HG02938 (cell line): ENCODE results near the gene C15orf62.
A peak's percentile ranks its signal among the peaks of the same experiment; 100 is the strongest.

ENCODE experiments used
- ATAC-seq: cut with Tn5 transposase; IDR thresholded peaks from one replicate; pipeline ENCODE4 v1.9.1; 2021; ENCODE audit warnings: mild to moderate bottlenecking, moderate library complexity; ENCODE audit not compliant: unreplicated experiment

C15orf62 gene, protein sequence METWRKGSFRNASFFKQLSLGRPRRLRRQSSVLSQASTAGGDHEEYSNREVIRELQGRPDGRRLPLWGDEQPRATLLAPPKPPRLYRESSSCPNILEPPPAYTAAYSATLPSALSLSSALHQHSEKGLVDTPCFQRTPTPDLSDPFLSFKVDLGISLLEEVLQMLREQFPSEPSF

DNA sequence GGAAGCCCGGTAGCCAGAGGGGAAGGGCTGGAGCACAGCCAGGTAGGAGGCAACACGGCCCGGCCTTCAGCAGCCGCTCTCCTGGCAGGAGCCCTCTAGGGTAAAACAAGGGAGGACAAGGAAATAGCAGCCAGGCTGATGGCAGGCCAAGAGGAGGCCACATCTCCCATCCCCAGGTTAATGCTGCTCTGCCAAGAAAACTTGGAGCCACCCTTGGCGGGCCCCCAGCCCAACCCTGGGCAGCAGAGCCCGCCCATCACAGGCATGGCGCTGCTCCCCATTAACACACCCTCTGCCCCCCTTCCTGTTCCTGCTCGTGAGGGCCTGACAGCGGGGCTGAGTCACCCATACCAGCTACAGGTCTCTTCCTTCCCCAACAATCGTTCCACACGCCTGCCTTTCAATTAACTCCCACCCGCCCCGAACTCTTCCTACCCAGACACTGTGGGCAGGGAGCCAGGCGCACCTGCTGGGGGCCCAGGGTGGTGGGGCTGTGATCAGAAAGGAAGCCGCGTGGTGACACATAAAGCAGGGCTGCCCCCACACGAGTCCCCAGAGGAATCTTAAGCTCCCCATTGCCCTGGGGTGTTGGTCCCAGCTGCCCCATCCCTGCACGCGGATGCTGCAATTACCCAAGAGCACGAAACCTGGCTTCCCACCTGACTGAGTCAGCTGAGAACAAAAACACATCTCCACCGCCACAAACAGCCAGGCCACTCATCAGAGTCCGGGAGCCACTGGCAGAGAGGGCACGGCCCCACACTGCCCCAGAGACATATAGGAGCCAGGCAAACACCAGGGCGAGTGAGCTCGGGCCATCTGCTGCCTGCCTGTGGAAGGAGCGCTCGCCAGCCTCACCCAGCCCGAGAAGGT lies at the start of gene C15orf62:
TSS of gene C15orf62 (plus strand) at position 707 of the 873 bp plus-strand sequence. CDS start 516 bp downstream, outside the sequence.
- peak; percentile 38 for ATAC-seq

DNA sequence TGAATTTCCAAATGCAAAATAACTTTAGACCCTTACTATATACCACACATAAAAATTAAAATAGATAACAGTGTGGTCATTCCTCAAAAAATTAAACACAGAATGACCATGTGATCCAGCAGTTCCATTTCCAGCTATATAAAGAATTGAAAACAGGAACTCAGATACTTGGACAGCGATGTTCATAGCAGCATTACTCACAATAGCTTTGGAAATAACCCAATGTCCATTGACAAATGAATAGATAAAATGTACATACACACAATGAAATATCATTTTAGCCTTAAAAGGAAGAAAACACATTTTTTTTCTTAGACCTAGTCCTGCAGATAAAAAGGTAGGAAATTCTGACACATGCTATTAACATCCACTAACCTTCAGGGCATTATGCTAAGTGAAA lies 48.1 kb upstream of the C15orf62 start:
- no peak for ATAC-seq

DNA sequence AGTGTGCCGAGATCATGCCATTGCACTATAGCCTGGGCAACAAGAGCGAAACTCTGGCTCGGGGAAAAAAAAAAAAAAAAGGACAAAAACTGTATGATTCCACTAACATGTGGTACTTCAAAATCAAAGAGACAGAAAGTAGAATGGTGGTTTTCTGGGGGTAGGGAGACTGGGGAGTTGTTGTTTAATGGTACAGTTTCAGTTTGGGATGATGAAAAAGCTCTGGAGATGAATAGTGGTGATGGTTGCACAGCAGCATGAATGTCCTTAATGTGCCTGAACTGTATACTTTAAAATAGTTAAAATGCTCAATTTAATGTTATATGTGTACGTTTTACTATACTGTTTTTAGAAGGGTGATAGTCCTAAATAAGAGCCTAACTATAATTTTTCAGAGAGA lies 47.4 kb upstream of the C15orf62 start:
- ATAC-seq: no peak

DNA sequence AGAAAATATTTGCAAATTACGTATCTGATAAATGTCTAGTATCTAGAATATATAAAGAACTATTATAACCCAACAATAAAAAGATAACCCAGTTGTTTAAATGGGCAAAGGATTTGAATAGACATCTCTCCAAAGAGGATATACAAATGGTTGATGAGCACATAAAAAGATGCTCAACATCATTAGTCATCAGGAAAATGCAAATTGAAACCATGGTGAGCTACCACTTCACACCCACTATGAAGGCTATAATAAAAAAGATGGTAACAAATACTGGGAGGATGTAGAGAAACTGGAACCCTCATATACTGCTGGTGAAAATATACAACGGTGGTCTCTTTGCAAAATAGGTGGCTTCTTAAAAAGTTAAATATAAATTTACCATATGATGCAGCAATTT lies 46.8 kb upstream of the C15orf62 start:
- no peak for ATAC-seq

DNA sequence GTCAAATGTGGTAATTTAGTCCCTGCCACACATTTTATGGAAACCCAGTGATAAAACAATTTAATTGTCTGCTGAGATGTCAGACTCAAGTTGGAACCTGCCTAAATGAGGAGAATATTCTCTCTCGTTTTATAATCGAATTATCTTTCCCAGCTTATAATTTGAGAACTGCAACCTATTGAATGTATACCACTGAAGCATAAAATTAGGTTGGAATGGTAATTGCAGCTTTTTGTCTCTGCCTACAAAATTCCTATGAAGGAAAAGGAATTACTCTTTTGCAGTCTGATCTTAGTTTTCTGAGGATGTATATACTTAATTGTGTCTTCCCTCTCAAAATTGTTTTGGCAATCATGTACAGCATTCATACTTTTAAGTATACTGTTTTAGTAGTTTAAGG lies 45.9 kb upstream of the C15orf62 start:
- no peak for ATAC-seq

DNA sequence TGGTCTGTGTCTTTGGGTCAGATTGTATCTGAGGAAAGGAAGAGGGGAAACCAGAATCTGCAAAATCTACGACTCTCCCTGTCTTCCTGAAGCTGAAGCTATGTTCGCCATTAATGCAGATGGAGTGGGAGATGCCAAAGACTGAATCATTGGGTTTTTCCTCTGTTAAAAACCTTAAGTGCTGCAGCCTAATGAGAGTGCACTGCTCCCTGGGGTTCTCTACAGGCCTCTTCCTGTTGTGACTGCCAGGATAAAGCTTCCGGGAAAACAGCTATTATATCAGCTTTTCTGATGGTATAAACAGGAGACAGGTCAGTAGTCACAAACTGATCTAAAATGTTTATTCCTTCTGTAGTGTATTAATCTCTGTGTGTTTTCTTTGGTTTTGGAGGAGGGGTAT lies 38.7 kb upstream of the C15orf62 start:
- ATAC-seq: no peak

DNA sequence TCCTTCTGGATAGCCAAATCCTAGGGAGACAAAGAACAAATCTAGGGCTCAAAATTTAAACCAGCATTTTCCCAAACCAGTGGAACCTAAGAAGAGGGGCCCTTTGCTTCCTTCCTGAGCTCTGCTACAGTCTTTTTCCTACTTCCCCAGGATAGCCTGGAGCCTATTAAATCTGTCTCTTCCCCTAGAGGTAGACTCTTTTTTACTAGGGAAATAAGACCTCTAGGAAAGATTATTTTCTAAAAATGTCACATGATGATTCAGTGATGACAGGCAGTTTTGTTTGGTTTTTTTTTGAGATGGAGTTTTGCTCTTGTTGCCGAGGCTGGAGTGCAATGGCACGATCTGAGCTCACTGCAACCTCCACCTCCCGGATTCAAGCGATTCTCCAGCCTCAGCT lies 33.2 kb upstream of the C15orf62 start:
- ATAC-seq: no peak

DNA sequence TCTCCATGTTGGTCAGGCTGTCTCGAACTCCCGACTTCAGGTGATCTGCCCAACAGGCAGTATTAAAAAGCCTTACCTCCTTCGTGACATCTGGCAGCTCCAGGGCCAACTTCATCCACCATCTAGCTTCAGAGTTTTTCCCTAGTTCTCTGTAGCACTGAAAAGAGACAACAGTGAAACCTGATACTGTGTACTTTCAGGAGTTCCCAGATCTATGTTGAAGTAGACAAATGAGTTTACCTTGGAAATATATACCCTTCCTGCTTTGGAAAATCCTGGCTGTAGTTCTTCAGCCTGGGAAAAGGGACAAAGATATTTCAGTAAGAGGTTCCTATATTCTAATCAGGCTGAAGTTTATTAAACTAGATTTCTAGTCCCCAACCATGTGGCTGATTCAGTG lies 32.7 kb upstream of the C15orf62 start:
- ATAC-seq: no peak

DNA sequence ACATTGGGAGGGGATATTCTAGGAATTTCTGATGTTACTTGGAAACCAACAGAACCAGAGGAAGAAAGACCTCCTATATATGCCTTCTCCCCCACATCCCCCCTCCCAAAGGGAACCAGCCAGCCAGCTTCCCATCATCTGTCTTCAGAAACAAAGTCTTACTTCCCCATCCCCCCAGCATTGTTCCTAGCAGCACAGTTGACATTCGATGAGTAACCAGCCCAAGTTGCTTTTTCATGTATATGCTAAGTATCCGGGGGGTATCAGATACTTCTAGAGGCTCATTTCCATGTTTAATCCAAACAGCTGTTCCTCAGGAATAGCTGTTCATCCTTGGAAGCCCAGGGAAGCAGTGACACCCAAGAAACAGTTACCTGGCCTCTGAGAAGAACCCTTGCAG lies 30.7 kb upstream of the C15orf62 start:
- no peak for ATAC-seq

DNA sequence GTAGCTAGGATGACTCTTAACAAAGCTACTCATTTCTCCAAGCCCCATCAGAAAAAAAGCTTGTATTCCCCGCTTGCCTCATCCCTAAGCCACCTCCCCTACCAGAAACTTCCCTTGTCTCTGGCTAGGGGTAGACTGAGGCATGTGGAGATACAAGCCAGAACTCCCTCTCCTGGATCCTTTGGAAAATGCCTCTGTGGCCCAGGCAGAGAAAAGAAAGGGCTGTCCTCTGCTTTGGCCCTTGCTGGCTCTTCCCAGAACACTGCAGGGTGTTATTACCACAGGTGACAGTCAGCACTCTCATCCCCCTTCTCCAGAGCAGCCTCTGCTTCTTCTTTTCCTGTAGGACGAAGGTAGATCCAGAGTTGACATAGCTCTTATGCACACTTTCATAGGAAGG lies 29.9 kb upstream of the C15orf62 start:
- ATAC-seq: no peak

DNA sequence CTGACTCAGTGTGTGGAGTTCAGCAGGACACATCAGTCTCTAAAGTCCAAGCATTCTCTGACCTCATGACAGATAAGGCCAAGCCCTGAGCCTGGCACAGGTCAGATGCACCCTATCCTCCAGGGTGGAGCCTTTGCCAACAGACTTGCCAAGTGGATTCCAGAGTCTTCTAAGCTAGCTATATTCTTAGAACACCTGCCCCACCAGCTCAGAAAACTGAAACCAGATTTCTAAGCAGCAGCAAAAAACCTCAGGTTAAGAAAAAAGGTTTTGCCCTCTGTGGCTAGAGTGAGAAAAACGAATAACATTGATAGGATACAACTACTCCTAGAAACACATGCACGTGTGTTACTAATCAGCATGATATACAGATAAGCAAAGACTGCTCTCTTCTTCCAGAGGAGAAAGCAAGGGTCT lies 26.3 kb upstream of the C15orf62 start:
- no peak for ATAC-seq

DNA sequence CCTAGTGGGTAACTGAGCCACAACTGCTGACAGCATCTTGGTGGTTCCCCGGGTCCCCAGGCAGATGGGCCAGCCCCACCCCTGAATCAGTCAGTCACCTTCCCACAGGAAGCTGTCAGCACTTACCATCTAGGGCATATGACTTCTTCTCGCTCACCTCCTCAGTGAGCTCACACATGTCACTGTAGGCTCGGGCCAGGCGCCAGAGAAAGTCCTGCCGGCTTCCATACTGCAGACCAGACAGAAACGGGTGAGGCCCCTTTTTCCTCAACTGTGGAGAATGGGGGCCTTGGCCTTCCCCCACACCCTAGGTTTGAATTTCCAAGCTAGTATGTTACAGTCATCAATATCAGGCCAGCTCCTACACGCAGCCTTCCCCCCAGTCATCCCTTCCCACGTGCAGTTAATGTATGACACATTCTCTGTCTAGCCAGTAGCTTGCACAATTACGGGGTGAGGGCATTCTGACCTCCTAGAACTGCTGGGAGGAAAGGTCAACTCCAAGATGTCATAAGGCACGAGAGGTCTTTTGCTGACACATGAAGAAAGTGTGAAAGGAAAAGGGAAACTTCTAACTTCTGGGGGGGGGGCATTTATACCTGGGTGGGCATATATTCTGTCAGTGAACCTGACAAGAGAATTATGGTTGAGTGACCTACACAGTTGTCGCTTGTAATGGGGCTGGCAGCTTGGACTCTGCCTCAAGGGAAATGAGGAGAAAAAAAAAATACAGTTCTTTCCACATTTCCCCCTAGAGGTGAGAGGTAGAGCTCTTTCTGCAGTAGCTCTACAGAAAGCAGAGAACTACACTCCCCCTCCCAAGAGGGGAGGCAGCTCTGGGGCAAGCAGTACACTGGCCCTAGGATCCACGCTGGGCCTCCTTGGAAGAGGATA lies 25.6 kb upstream of the C15orf62 start:
- ATAC-seq: no peak

DNA sequence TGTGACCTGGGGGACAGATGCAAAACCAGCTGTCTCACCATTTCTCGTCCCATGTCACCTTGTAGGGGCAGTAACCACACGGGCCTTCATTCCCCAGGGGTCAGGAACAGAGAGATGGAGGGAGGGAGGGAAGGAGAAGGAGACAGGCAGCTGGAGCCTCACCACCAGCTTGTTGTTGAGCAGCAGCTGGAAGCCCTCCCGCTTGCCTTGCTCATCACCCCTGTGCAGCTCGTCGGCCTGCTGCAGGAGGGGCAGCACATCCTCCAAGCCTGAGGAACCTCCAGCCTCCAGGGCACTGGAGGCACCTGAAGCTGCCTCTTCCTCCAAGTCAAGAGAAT lies 25.0 kb upstream of the C15orf62 start:
- no peak for ATAC-seq

DNA sequence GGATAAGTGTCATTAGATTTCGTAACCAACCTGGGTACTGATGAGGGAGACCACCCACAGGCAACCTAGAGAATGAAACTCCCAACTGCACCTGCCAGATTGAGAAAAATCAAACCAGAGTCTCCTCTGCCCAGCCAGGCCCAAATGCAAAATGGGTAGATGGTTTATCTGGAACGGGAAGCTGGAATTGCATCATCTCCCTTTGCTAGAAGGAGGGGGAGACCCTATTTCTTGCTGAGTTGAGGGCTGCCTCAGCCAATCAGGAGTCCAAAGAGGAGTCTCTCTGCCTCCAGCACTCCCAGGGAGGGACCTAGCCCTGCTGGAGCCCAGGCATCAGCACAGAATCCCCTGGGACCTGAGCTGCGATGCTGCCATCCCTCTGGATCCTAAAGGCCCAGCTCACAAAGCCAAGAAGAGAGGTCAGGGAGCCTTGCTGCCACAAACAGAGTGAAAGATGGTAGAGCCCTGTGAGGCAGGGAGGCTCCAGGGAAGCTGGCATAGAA lies 22.8 kb upstream of the C15orf62 start:
- no peak for ATAC-seq

DNA sequence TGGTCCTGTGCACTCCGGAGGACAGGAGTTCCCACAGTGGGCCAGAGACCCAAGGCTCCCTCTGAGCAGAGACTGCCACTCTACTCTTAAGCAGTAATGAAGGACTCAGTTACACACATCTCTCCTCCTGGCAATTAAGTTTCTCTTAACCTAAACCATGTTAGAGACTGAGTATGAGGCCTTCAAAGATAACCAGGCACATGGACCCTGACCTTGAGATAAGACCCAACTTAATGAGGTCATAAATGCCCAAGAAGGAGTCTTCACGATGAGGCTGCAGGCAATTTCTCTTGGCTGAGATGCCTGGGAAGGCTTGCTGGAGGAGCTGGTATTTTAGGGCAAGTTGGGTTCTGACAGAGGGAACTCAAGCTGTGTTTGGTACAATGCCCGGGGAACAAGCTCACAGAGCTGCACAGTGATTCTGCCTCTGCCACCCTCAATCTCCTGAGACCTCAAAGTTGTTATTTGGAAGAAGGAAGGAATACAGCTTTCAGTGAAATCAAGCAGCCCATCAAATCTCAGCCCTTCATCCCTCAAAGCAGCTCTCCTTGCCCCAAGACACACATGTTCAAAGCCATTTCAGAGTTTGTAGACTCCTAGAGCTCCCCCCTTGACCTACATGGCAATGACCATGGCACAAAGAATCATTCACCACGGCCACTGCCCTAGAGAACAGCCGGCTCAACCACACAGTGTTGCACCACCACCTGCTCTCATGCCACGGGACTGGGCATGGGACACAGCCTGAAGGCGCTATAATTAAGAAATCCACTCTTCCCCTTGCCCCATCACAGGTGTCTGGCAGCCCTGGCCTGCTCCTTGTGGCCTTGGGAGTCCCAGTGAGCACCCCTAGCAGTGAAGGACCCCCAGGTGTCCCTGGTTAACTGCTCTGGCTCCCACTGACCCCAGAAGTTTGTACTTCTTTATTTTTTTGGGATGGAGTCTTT lies 21.8 kb upstream of the C15orf62 start:
- no peak for ATAC-seq

DNA sequence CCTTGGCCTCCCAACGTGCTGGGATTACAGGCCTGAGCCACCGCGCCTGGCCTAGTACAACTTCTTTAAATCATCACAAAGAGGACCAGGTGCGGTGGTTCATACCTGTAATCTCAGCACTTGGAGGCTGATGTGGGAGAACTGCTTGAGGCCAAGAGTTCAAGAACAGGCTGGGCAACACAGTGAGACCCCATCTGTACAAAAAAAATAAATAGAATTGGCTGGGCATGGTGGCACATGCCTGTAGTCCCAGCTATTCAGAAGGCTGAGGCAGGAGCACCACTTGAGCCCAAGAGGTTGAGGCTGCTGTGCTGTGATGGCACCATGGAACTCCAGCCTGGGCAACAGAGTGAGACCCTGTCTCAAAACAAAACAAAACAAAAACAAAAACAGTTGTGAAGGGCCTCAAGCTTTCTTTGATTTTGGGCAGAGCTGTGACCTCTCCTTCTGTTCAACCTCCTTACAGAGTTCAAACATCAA lies 20.6 kb upstream of the C15orf62 start:
- ATAC-seq: no peak

DNA sequence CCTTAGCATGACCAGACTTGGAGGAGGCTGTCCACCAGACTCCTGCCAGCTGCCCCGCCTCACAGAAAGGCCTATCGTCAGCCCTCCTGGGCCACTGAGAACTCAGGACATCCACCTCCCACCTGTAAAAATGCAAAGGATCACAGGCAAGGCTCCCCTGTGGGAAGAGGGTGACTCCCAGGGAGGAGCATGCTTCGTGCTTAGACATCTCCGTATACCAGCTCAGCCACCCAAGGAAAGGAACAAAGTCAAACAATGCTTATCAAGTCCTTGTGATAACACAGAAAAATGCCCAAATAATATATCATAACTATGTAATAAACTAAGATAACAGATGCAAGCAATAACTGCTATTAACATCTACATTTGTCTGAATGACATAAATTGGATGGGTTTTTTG lies 18.9 kb upstream of the C15orf62 start:
- ATAC-seq: no peak

DNA sequence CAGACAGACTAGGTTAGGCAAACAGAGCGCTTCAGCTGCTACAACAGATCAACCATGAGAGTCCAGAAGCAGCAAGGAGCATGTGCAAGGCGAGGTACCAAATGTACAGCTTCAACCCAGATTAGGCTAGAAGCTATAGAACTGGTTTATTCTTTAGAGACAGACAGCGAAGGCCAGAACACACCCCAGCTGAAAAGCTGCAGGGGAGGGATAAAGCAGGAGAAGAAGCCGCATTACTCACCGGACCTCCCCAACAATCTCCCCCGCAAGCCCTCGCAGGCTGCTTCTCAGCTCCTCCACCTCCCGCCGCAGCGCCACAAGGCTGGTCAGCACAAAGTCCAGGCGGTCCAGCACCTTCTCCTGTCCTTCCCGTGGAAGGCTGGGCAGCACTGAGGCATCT lies 18.0 kb upstream of the C15orf62 start:
- no peak for ATAC-seq

DNA sequence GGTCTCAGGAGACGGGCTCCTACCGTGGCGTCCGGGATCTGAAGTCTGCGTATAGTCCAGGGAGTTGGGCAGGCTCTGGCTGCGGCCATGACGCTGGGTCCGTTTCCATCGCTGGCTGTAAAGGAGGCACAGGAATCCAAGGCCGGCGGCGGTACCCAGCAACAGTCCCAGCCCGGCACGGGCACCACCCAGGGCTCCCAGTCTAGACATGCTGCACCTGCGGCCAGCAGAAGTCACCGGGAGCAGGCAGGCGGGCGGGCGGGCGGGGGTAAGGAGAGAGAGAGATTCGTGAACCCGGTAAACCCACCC lies 15.3 kb upstream of the C15orf62 start:
- ATAC-seq: no peak
